GM19240 (cell line): Measurements from ENCODE around the gene CD1B.
A peak's percentile ranks its signal among the peaks of the same experiment; 100 is the strongest.
"Not testable (repeated sequence)": the region's sequence is repeated elsewhere in the genome, so short reads cannot be mapped to it uniquely, and the experiment has no call there.

Experiments used
- DNase-seq: peaks from one replicate; pipeline ENCODE4 v3.0.0; 2011; ENCODE audit warnings: low spot score; ENCODE audit not compliant: insufficient read length

CD1B gene

DNA sequence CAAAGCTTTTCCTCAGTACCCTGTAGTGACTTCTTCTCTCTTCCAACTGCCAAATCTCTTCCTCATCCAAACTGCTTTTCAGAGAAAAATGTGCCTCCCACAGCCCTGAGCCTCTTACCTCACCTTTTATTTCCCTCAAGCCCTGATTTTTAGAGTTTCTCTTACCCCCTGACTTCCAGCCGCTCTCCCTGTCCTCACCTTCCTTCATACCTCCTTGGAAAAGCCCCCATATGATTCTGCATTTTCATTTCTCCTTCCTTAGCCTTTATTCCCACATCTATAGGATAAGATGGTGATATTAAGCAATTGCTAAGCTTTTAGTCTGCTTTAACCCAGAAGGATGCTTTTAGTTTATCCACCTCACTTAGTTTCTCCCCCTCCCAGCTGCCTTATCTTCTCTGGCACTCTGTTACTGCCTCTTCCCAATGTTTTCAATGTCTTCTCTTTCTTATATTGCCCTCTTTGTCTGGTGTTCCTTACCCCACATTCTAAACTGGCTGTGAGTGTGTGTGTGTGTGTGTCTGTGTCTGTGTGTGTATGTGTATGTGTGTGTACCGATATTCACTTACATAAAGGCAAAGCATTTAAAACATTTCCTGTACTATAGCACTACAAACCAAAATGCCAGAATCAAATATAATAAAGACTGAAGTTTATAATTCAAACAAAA, at the start of gene CD1B:
Gene CD1B (minus strand): TSS at position 51 of the 670 bp plus-strand sequence. CDS start 108 bp downstream, outside the sequence.
- DNase-seq, result no peak

GRCh38 chr1:158374860-158375259, 43.5 kb upstream of the CD1B start:
- DNase-seq, result no peak

GRCh38 chr1:158374101-158374500, 42.8 kb upstream of the CD1B start:
- not testable (repeated sequence) for DNase-seq

- peak; percentile 16 for DNase-seq
These were observed 40.0 kb upstream of the CD1B start for GRCh38 chr1:158371188-158371953.

- no peak for DNase-seq
These were observed 35.5 kb upstream of the CD1B start for GRCh38 chr1:158366783-158367182.

GRCh38 chr1:158362941-158363340, 31.6 kb upstream of the CD1B start:
- no peak for DNase-seq

GRCh38 chr1:158362482-158362881, 31.2 kb upstream of the CD1B start:
- DNase-seq, result no peak

DNA sequence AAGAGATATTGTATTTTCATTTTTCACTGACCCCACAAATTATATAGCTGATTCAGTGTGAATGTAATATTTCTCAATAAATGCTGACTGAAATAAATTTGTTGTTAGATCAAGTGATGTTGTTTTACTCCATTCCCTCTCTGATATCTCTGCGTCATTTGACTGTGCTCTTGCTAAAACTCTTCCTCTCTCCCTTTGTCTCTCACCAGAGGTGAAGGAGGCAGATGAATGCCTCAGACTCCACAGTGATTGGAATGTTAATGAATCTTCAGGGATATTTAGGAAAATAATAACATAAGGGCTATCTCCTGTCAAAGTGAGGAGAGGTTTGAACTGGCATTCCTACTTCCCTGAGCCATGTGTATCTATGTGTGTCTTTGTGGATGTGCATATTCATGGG, 26.1 kb upstream of the CD1B start:
- no peak for DNase-seq

- no peak for DNase-seq
These were observed 25.3 kb upstream of the CD1B start for GRCh38 chr1:158356616-158357015.

DNA sequence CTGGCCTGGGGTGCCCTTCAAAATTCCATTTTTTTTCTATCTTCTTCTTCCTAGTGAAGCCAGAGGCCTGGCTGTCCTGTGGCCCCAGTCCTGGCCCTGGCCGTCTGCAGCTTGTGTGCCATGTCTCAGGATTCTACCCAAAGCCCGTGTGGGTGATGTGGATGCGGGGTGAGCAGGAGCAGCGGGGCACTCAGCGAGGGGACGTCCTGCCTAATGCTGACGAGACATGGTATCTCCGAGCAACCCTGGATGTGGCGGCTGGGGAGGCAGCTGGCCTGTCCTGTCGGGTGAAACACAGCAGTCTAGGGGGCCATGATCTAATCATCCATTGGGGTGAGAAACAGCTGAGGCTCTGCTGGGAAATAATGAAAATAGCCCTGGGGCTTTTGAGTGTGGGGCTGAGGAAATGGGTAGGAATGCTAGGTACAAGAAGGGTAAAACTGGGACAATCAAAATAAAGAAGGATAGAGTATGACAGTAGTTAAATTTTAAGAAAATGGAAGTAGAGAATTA, 24.5 kb upstream of the CD1B start:
- no peak for DNase-seq

DNA sequence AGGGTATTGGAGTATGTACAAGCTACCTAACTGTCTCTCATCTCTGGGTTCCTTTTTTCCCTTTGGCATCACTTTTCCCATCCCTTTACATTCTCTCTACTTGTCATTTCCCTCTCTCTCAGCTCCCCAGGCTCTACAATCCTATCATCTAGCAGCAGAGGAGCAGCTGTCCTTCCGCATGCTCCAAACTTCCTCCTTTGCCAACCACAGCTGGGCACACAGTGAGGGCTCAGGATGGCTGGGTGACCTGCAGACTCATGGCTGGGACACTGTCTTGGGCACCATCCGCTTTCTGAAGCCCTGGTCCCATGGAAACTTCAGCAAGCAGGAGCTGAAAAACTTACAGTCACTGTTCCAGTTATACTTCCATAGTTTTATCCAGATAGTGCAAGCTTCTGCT, 22.9 kb upstream of the CD1B start:
- DNase-seq, result no peak

GRCh38 chr1:158353303-158354075, 22.2 kb upstream of the CD1B start, which contains the start of gene CD1E:
TSS of gene CD1E (plus strand) at chr1:158353894. CDS start at chr1:158353989, 95 bp downstream.
- no peak for DNase-seq

- not testable (repeated sequence) for DNase-seq
These were observed 17.6 kb upstream of the CD1B start for GRCh38 chr1:158348946-158349345.

- DNase-seq, result not testable (repeated sequence)
These were observed 5.1 kb upstream of the CD1B start for GRCh38 chr1:158336413-158336812.

GRCh38 chr1:158335213-158335532, 3.8 kb upstream of the CD1B start:
- DNase-seq, result no peak

GRCh38 chr1:158334526-158335212, 3.3 kb upstream of the CD1B start:
- no peak for DNase-seq

DNA sequence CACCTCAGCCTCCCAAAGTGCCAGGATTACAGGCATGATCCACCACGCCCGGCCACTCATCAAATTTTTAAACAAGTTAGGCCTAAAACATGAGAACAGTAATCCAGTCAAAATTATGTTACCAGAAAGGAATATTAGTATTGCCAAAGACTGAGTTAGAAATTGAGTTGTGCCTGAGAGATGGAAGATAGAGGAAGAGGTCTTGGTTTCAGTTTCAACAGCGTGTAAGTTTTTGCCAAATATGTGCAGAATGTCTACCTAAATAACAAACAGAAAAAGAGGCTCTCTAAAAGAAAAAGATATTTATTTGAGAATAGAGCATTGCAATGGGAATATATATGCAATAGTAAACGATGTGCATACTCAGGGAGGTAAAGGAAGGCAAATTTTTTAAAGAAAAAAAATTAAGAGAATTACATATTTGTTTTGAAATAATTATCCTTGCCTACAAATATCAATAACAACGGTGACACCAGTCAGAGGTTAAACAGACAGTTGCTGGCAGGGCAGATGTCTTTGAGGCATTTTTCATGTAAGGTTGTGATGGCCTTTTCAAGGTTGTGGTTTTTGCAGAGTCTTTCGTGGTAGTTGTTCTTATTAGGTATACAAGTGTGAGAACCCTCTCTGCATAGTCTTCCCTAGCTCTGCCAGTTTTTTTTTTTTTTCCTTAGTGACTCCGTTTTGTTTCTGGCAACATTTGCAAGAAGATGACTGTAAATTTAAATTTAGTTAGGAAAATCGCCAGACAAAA, 2.2 kb upstream of the CD1B start:
- DNase-seq, result no peak

GRCh38 chr1:158331106-158331425, 265 bp downstream of the CD1B start:
- no peak for DNase-seq

DNA sequence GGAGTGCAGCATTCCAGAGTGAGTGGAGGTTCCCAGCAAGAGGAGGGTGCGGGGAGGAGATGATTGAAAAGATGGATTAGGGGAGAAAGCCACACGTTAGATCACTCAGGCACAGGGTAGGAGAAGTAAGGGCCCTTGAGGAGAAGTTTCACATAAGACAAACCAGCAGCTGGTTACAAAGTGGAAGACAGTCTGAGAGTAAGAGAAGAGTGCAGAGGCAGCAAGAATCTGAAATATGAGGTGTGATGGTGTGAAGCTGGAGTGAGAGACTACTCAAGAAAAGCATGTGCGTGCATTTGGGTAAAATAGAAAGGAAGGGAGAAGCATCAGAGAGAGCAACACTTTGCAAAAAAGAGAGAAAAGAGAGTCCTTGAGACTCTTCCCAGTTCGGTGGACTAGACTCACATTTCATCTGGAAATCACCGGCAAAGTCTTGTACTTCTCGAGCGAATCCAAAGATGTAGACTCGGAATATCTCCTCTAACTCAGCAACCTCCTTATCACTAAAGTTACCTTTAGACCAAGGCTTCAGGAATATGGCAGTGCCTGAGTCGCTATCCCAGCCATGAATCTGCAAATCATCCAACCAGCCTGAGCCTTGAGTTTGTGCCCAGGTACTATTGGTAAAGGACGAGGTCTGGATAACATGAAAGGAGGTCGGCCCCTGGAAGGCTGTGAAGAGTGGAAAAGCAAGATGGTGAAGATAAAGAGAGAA, 783 bp downstream of the CD1B start:
- DNase-seq, result no peak

DNA sequence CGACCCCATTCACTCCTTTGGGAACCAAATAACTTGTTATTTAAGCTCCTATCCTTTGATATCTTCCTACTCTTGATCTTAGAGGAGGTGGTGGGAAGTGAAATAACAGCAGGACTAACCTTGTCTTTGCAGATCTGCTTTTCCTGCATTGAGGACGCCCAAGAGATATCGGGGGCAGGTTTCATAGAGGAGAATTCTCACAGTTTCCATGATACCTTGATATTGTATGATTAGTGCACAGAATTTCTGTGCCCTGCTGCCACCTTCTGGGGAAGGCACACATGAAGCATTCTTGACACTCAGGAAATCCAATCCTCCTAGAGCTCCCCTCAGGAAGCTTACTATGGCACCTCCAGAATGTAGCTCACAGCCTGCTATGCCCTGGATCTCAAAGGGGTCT, 1.6 kb downstream of the CD1B start:
- DNase-seq, result no peak
